Epithelial cell of prostate (primary cell): Measurements from ENCODE around the gene NPTN.
A peak's percentile ranks its signal among the peaks of the same experiment; 100 is the strongest.
"Not testable (repeated sequence)": the region's sequence is repeated elsewhere in the genome, so short reads cannot be mapped to it uniquely, and the experiment has no call there.

Experiments used
- DNase-seq: peaks from one replicate; pipeline ENCODE4 v3.0.0-alpha.2; 2011; ENCODE audit warnings: low read depth, low spot score
- H3K27ac ChIP-seq: fragments of 450-650 bp; 2 replicates; pipeline ENCODE4 v1.5.1; 2017; ENCODE audit warnings: mild to moderate bottlenecking

NPTN gene

GRCh38 chr15:73633111-73633990 is at the start of gene NPTN:
NPTN (minus strand) TSS chr15:73633389; CDS start chr15:73633215, 174 bp downstream.
- DNase-seq, result peak; percentile 86
- peak within 1 kb of the TSS; percentile 95 for H3K27ac ChIP-seq

- H3K27ac ChIP-seq, result no peak overlapping the region
- DNase-seq, result no peak
Measured at GRCh38 chr15:73682600-73683090, 49.5 kb upstream of the NPTN start.

- no peak overlapping the region for H3K27ac ChIP-seq
- DNase-seq, result no peak
Measured at GRCh38 chr15:73681856-73682599, 48.8 kb upstream of the NPTN start.

- no peak overlapping the region for H3K27ac ChIP-seq
- no peak for DNase-seq
Measured at GRCh38 chr15:73681063-73681462, 47.9 kb upstream of the NPTN start.

- H3K27ac ChIP-seq, result no peak overlapping the region
- DNase-seq, result no peak
Measured at GRCh38 chr15:73680549-73680948, 47.4 kb upstream of the NPTN start.

GRCh38 chr15:73679964-73680363 is 46.8 kb upstream of the NPTN start:
- DNase-seq, result no peak
- no peak overlapping the region for H3K27ac ChIP-seq

- H3K27ac ChIP-seq, result no peak overlapping the region
- DNase-seq, result no peak
Measured at GRCh38 chr15:73679180-73679579, 46.0 kb upstream of the NPTN start.

- no peak overlapping the region for H3K27ac ChIP-seq
- no peak for DNase-seq
Measured at GRCh38 chr15:73678498-73678897, 45.3 kb upstream of the NPTN start.

GRCh38 chr15:73677733-73678132 is 44.5 kb upstream of the NPTN start:
- no peak for DNase-seq
- H3K27ac ChIP-seq, result no peak overlapping the region

- H3K27ac ChIP-seq, result no peak overlapping the region
- no peak for DNase-seq
Measured at GRCh38 chr15:73677146-73677607, 44.0 kb upstream of the NPTN start.

- no peak for DNase-seq
- H3K27ac ChIP-seq, result no peak overlapping the region
Measured at GRCh38 chr15:73674587-73674986, 41.4 kb upstream of the NPTN start.

GRCh38 chr15:73660455-73660854 is 27.3 kb upstream of the NPTN start:
- DNase-seq, result no peak
- H3K27ac ChIP-seq, result no peak overlapping the region

GRCh38 chr15:73658645-73659044 is 25.5 kb upstream of the NPTN start:
- DNase-seq, result no peak
- H3K27ac ChIP-seq, result no peak overlapping the region

- H3K27ac ChIP-seq, result no peak overlapping the region
- no peak for DNase-seq
Measured at GRCh38 chr15:73655724-73656123, 22.5 kb upstream of the NPTN start.

GRCh38 chr15:73654659-73655058 is 21.5 kb upstream of the NPTN start:
- DNase-seq, result no peak
- no peak overlapping the region for H3K27ac ChIP-seq

GRCh38 chr15:73650416-73651126 is 17.4 kb upstream of the NPTN start:
- DNase-seq, result no peak
- H3K27ac ChIP-seq, result peak overlapping the region; percentile 33

- peak overlapping the region; percentile 29 for H3K27ac ChIP-seq
- no peak for DNase-seq
Measured at GRCh38 chr15:73648014-73648295, 14.8 kb upstream of the NPTN start.

GRCh38 chr15:73647259-73648013 is 14.2 kb upstream of the NPTN start:
- peak overlapping the region; percentile 29 for H3K27ac ChIP-seq
- DNase-seq, result no peak

- not testable (repeated sequence) for H3K27ac ChIP-seq, DNase-seq
Measured at GRCh38 chr15:73639464-73639863, 6.3 kb upstream of the NPTN start.

GRCh38 chr15:73637527-73637926 is 4.3 kb upstream of the NPTN start:
- H3K27ac ChIP-seq, result no peak overlapping the region
- DNase-seq, result no peak
